Lower leg skin (tissue), 4 donors: Measurements from ENCODE around the gene RITA1. TPM values are rescaled to one million over a fixed set of nuclear protein-coding genes. Genes with fewer than 3 reads are reported as not detected.

Experiments used
- DNase-seq, 2 donors: peaks; one replicate each; pipeline ENCODE4 v3.0.0-alpha.2; 2019; ENCODE audit warnings: low spot score in 2 of 2
- H3K4me3 ChIP-seq: fragments of 200-600 bp; sonication (generic); 2 replicates; pipeline ENCODE4 v1.5.1; 2017; ENCODE audit warnings: mild to moderate bottlenecking, low read depth; ENCODE audit not compliant: poor library complexity, severe bottlenecking
- CTCF ChIP-seq, 3 donors: fragments of 450-650 bp; IDR thresholded peaks; one replicate each; pipeline ENCODE4 v1.5.1; 2016; ENCODE audit warnings: antibody characterized with exemption in 3 of 3, mild to moderate bottlenecking in 3 of 3, moderate library complexity in 2 of 3
- POLR2A ChIP-seq, 2 donors: fragments of 450-650 bp; IDR thresholded peaks; one replicate each; pipeline ENCODE4 v1.6.1; 2016 to 2017; ENCODE audit warnings: antibody characterized with exemption in 2 of 2, mild to moderate bottlenecking in 1 of 2, moderate library complexity in 1 of 2
- WGBS, 2 donors: methylation state at CpG; one replicate each; pipeline ENCODE4 v1.1.5; 2018; 5-methylcytosine and 5-hydroxymethylcytosine counted together
- intact Hi-C: fragments of 100-400 bp; cut with DNase I; formaldehyde crosslinking; loops from one replicate; pipeline ENCODE4 v1.15.0; 2023; ENCODE audit warnings: low total_unique reads
- total RNA-seq, 4 donors: library from RNA; depleted of rRNA; stranded (reverse); fragments of >200 nt; gene quantifications; one replicate each; pipeline ENCODE4 v1.1.0, GENCODE V29; 2016

The RITA1 gene
- total RNA-seq, 4 donors from 2014 or later: 14.5 to 25.8 (median 18.8) TPM

GRCh38 chr12:113163030-113163360 is 22.5 kb upstream of the RITA1 start:
- no peak for TF ChIP-seq POLR2A (IDR thresholded peaks at IDR 0.05)
- TF ChIP-seq CTCF (IDR thresholded peaks at IDR 0.05): no peak
- no peak overlapping the region for H3K4me3 ChIP-seq
- DNase-seq: no peak
- intact Hi-C loops: no loop called here
- WGBS, 2 donors: 94 to 96% methylated on average over 12 of the region's 12 CpGs

GRCh38 chr12:113164014-113164413 is 21.5 kb upstream of the RITA1 start:
- intact Hi-C loops: no loop called here
- no peak overlapping the region for H3K4me3 ChIP-seq
- no peak for DNase-seq
- no peak for TF ChIP-seq CTCF (IDR thresholded peaks at IDR 0.05)
- no peak for TF ChIP-seq POLR2A (IDR thresholded peaks at IDR 0.05)
- WGBS, 2 donors: 91 to 96% methylated on average over 13 of the region's 13 CpGs

DNA sequence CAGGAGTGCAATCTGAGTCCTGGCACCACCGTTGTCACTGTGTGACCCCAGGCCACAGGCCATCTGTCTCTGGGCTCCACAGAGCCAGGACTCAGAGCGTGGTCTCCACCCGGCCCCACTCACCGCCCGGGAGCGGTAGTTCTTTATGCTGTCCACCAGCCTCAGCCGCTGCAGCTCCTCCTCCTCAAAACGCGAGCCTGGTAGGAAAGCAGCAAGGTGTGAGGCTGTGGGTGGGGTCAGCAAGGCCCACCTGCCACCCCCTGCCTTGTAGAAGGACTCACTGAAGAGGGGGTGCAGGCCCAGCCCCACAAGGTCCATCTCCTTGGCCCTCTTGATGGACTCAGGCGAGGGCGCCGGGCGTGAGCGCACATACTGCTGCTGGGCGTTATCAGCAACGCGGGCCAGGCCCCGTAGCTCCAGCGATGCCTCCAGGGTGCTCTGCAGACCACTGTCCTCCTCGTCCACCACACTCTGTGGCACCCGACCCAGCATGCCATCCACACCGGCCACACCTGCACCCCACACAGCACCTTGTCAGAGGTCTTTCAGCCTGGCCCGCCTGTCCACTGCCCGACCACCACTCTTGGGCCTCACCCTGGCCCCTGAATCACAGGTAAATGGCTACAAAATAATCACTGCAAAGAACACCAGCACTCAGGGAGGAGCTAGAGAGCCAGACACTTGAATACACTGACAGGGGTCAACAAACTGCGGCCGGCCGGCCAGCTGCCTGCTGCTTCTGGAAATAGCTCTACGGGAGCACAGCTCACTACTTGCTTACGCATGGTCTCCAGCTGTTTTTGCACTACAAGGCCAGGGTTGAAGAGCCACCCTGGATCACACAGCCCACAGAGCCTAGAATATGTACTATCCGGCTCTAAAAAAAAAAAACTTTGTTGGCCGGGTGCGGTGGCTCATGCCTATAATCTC is 19.7 kb upstream of the RITA1 start:
- DNase-seq: no peak
- 95 to 96% methylated on average over 31 to 32 of the region's 32 CpGs for WGBS, 2 donors
- TF ChIP-seq CTCF (IDR thresholded peaks at IDR 0.05) (no peak), POLR2A (IDR thresholded peaks at IDR 0.05) (no peak)
- no peak overlapping the region for H3K4me3 ChIP-seq
- intact Hi-C loops: no loop called here

DNA sequence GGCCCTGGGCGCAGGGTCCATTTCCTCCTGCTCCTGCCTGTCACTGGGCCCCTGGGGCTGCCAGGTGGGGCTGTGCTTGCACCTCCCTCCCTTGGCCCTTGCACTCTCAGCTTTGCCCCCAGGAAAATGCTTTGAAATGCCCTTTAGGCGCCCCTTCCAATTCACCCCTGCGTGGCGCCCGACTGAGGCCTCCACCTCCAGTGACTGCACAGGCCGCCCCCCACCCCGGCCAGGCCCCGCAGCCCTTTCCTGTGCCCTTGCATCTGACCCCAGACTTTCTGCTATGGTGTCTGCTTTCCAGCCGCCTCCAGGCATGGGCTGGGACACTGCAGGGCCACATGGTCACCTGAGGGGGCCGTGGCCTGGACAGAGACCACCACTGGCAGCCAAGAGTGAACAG is 17.7 kb upstream of the RITA1 start:
- no peak overlapping the region for H3K4me3 ChIP-seq
- no peak for DNase-seq
- TF ChIP-seq CTCF (IDR thresholded peaks at IDR 0.05) (no peak), POLR2A (IDR thresholded peaks at IDR 0.05) (no peak)
- intact Hi-C loops: no loop called here
- WGBS, 2 donors: 95 to 96% methylated on average over 9 to 10 of the region's 10 CpGs

DNA sequence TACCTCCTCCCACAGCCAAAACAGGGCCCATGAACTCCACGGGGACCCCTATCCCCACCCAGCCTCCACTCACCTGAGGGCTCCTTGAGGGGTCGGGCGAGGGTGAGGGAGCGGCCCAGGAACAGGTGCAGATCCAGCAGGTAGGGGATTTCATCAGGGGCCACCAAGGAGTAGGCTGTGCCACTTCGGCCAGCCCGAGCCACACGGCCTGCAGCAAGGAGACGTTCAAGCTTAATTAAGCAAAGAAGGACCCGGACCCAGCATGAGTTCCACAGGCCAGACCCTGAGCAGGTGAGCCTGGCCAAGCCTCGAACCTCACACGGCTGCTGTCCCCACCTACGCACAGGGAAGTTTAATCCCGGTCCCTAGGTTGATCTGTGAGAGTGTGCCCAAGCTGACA is 15.8 kb upstream of the RITA1 start:
- TF ChIP-seq CTCF (IDR thresholded peaks at IDR 0.05): no peak
- no peak for TF ChIP-seq POLR2A (IDR thresholded peaks at IDR 0.05)
- WGBS, 2 donors: 84 to 92% methylated on average over 13 of the region's 13 CpGs
- intact Hi-C loops: no loop called here
- no peak overlapping the region for H3K4me3 ChIP-seq
- DNase-seq: no peak

DNA sequence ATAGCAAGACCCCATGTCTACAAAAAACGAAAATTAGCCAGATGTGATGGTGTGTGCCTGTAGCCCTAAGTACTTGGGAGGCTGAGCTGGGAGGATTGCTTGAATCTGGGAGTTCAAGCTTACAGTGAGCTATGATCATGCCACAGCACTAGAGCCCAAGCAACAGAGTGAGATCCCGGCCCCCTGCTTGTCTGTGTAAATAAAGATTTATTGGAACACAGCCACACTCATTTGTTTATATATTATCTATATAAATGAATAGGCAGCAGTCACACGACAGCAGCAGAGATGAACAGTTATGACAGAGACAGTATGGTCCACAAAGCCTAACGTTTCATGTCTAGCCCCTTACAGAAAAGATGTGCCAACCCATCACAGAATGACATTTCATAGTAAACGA is 15.1 kb upstream of the RITA1 start:
- intact Hi-C loops: no loop called here

More for the DNA sequence above, 15.1 kb upstream of the RITA1 start:
- DNase-seq: no peak
- H3K4me3 ChIP-seq: no peak overlapping the region
- TF ChIP-seq POLR2A (IDR thresholded peaks at IDR 0.05) (no peak), CTCF (IDR thresholded peaks at IDR 0.05) (no peak)
- WGBS, 2 donors: 91 to 92% methylated on average over 5 of the region's 5 CpGs
